Psoas muscle (tissue), 8 donors: ENCODE results near the gene TIGD2. TPM values are rescaled to one million over a fixed set of nuclear protein-coding genes. Genes with fewer than 3 reads are reported as not detected.

Source experiments
- ATAC-seq, 4 donors: fragments of 200-7000 bp; cut with Tn5 transposase; one replicate each; pipeline ENCODE4 v1.9.1; 2020; ENCODE audit warnings: moderate library complexity in 3 of 4, mild to moderate bottlenecking in 2 of 4
- DNase-seq, 2 donors: peaks; one replicate each; pipeline ENCODE4 v3.0.0-alpha.2; 2020
- H3K27ac ChIP-seq: fragments of 200-600 bp; one replicate; pipeline ENCODE4 v1.8.0; 2022
- H3K27me3 ChIP-seq, 3 donors: fragments of 200-600 bp in 1 of 3; one replicate each; pipeline versions ENCODE4 v1.6.1 to v1.8.0; 2013 to 2022; ENCODE audit warnings: low read length in 2 of 3, mild to moderate bottlenecking in 2 of 3, moderate library complexity in 1 of 3; ENCODE audit not compliant: insufficient read depth in 3 of 3
- H3K36me3 ChIP-seq, 2 donors: fragments of 200-600 bp in 1 of 2; one replicate each; pipeline versions ENCODE4 v1.6.1 to v1.8.0; 2013 to 2022; ENCODE audit warnings: low read depth in 1 of 2, mild to moderate bottlenecking in 1 of 2, moderate library complexity in 1 of 2; ENCODE audit not compliant: insufficient read depth in 1 of 2
- H3K4me1 ChIP-seq: fragments of 200-600 bp; one replicate; pipeline ENCODE4 v1.8.0; 2022
- H3K4me3 ChIP-seq: fragments of 200-600 bp; one replicate; pipeline ENCODE4 v1.8.0; 2022; ENCODE audit warnings: mild to moderate bottlenecking
- H3K9me3 ChIP-seq: fragments of 200-600 bp; one replicate; pipeline ENCODE4 v1.8.0; 2022
- CTCF ChIP-seq: fragments of 200-600 bp; IDR thresholded peaks from one replicate; pipeline ENCODE4 v1.8.0; 2022; ENCODE audit warnings: antibody characterized with exemption
- WGBS, 3 donors: extraction: QIAGEN DNeasy Blood & Tissue Kit; methylation state at CpG; one replicate each; pipeline versions ENCODE4 v1.1.6 to v1.1.7; 2013; 5-methylcytosine and 5-hydroxymethylcytosine counted together
- intact Hi-C, 2 donors: fragments of 100-400 bp; cut with DNase I; formaldehyde crosslinking; loops; one replicate each; pipeline versions ENCODE4 v1.11.0 to v1.14.2; 2022
- polyA plus RNA-seq, 3 donors: library from polyadenylated mRNA; stranded (reverse); fragments of 200-250 nt; gene quantifications; one replicate each; pipeline ENCODE4 v1.2.3, GENCODE V29; 2013
- total RNA-seq, 4 donors: library from RNA; stranded (reverse); fragmentation: NEBNext Ultra II Directional in 2 of 4; extraction: Animal tissue kit (Norgen Biotek cat#: 25700) in 2 of 4; gene quantifications; one replicate each; pipeline versions ENCODE4 v1.2.1 to v1.2.4, GENCODE V29; 2021 to 2023
- donor health status: healthy with polysubstance abuse.
- donor health status: DM: no; HTN: no; CAD: no; lungs with moderate emphysema.
- donor health status: Bipolar disorder and iron deficiency.
- donor health status: healthy.
- donor health status: DM: yes; HTN: yes; CAD: no.
- donor health status: DM: no; HTN: no; CAD: no.
- donor health status: DM: no; HTN: no; CAD: no.
- donor health status: DM: yes; HTN: yes; CAD: no.

Gene TIGD2
- total and polyA plus RNA-seq, 7 donors = 1.5 to 4.4 (median 2.3) TPM

- ATAC-seq (peak in 1 of 4 donors; percentile 50), DNase-seq (no peak)
- Histone ChIP-seq H3K27ac (no peak overlapping the region), H3K27me3 (no peaks in the 10 kb centered on the region), H3K9me3 (no peaks in the 10 kb centered on the region), H3K4me1 (no peaks in the 10 kb centered on the region), H3K36me3 (no peaks in the 10 kb centered on the region), H3K4me3 (no peak overlapping the region)
- TF ChIP-seq CTCF = peak; percentile 76
- 1 to 6% (median 3%) methylated on average over 2 of the region's 2 CpGs for WGBS, 3 donors
- intact Hi-C loops = no loop called here
Measured at GRCh38 chr4:89158884-89159503, 47.7 kb downstream of the TIGD2 start.

GRCh38 chr4:89160806-89161205 is 49.5 kb downstream of the TIGD2 start:
- intact Hi-C loops = no loop called here
- Histone ChIP-seq H3K4me1 (no peaks in the 10 kb centered on the region), H3K36me3 (no peaks in the 10 kb centered on the region), H3K27ac (no peak overlapping the region), H3K9me3 (no peaks in the 10 kb centered on the region), H3K27me3 (peaks cover 0 to 2% (median 0%) of the 10 kb centered on the region in 3 donors), H3K4me3 (no peak overlapping the region)
- ATAC-seq = no peak
- 68 to 75% (median 73%) methylated on average over 2 of the region's 2 CpGs for WGBS, 3 donors
- TF ChIP-seq CTCF = no peak
- DNase-seq = no peak

GRCh38 chr4:89161841-89162240 is 50.5 kb downstream of the TIGD2 start:
- WGBS, 3 donors = 65 to 83% (median 71%) methylated on average over 2 of the region's 2 CpGs
- no peak for TF ChIP-seq CTCF
- H3K27ac ChIP-seq = no peak overlapping the region
- no peaks in the 10 kb centered on the region for H3K36me3 ChIP-seq
- no peak overlapping the region for H3K4me3 ChIP-seq
- no peaks in the 10 kb centered on the region for H3K9me3 ChIP-seq
- ATAC-seq (no peak), DNase-seq (no peak)
- peaks cover 0 to 3% (median 0%) of the 10 kb centered on the region in 3 donors for H3K27me3 ChIP-seq
- intact Hi-C loops = no loop called here
- H3K4me1 ChIP-seq = no peaks in the 10 kb centered on the region

GRCh38 chr4:89162496-89162895 is 51.2 kb downstream of the TIGD2 start:
- DNase-seq (no peak), ATAC-seq (no peak)
- Histone ChIP-seq H3K4me3 (no peak overlapping the region), H3K36me3 (no peaks in the 10 kb centered on the region), H3K4me1 (no peaks in the 10 kb centered on the region), H3K27ac (no peak overlapping the region), H3K27me3 (peaks cover 0 to 3% (median 0%) of the 10 kb centered on the region in 3 donors), H3K9me3 (no peaks in the 10 kb centered on the region)
- no peak for TF ChIP-seq CTCF
- intact Hi-C loops = no loop called here
- WGBS, 3 donors = 66 to 73% (median 67%) methylated on average over 3 of the region's 3 CpGs

GRCh38 chr4:89162987-89163386 is 51.7 kb downstream of the TIGD2 start:
- no peaks in the 10 kb centered on the region for H3K36me3 ChIP-seq
- H3K27me3 ChIP-seq = peaks cover 0 to 3% (median 0%) of the 10 kb centered on the region in 3 donors
- no peak overlapping the region for H3K27ac ChIP-seq
- intact Hi-C loops = no loop called here
- DNase-seq (no peak), ATAC-seq (no peak)
- TF ChIP-seq CTCF = no peak
- no peaks in the 10 kb centered on the region for H3K4me1 ChIP-seq
- 82 to 83% (median 83%) methylated on average over 4 of the region's 4 CpGs for WGBS, 3 donors
- H3K9me3 ChIP-seq = no peaks in the 10 kb centered on the region
- no peak overlapping the region for H3K4me3 ChIP-seq
